ENCODE results near the gene STIP1. TPM values are rescaled to one million over a fixed set of nuclear protein-coding genes. Genes with fewer than 3 reads are reported as not detected.

STIP1 gene
- total and polyA plus RNA-seq, 9 of the 15 experiments (the other 6 are each of a cell fraction or from before 2014, with no cell fraction given) = 58.1 to 465 (median 346) TPM

- peak; percentile 56; the same call in 1 of the 2 replicates for TF ChIP-seq ZBTB40 (IDR thresholded peaks at IDR 0.05)
- no peak for TF ChIP-seq ZBTB40 (CRISPR knock-in tag; IDR thresholded peaks at IDR 0.05)
- peak; percentile 71 for TF ChIP-seq SPI1 (IDR thresholded peaks at IDR 0.05; ENCODE audit: borderline replicate concordance, low read depth, low read length)
- TF ChIP-seq SIN3A (IDR thresholded peaks at IDR 0.05; ENCODE audit: borderline replicate concordance in 2 of 2, control insufficient read depth in 1 of 2, low read depth in 2 of 2, low read length in 2 of 2) = 0 out of 4 replicates have a peak, but pooled peaks of 1 of the 2 experiments have one; percentile 49
- peak; percentile 37 to 40 for TF ChIP-seq MNT (conservative IDR thresholded peaks at IDR 0.05)
- peak; percentile 55 for TF ChIP-seq TAF1 (IDR thresholded peaks at IDR 0.05; ENCODE audit: control insufficient read depth, extremely low read depth, insufficient read depth, low read length, severe bottlenecking)
- no peak for TF ChIP-seq ZNF583 (CRISPR knock-in tag; IDR thresholded peaks at IDR 0.05)
- peak; percentile 80 for TF ChIP-seq NFIC (IDR thresholded peaks at IDR 0.05)
- TF ChIP-seq POLR2A (conservative IDR thresholded peaks at IDR 0.05) = peak; percentile 76
- TF ChIP-seq ZBTB43 (CRISPR knock-in tag; IDR thresholded peaks at IDR 0.05) = no peak
- 0 out of 2 replicates have a peak, but pooled peaks have one; percentile 45 for TF ChIP-seq MTA3 (IDR thresholded peaks at IDR 0.05; ENCODE audit: borderline replicate concordance)
- 0 out of 2 replicates have a peak, but pooled peaks have one; percentile 40 for TF ChIP-seq HDAC2 (IDR thresholded peaks at IDR 0.05)
- TF ChIP-seq RBM17 (IDR thresholded peaks at IDR 0.05; ENCODE audit: borderline replicate concordance, low read depth, low read length) = no peak
- peak; percentile 15; the same call in 1 of the 2 replicates for TF ChIP-seq CREB1 (IDR thresholded peaks at IDR 0.05)
- no peak for TF ChIP-seq CREB1 (CRISPR knock-in tag; IDR thresholded peaks at IDR 0.05)
- 0 out of 2 replicates have a peak, but pooled peaks have one; percentile 2 for TF ChIP-seq NR2F6 (CRISPR knock-in tag; IDR thresholded peaks at IDR 0.05)
Observed at GRCh38 chr11:64252003-64252872, 66.3 kb downstream of the STIP1 start (continued).
